HG02759 (cell line): ENCODE data around the gene USP19.

Experiments
- ATAC-seq: cut with Tn5 transposase; IDR thresholded peaks from one replicate; pipeline ENCODE4 v1.9.1; 2021; ENCODE audit warnings: mild to moderate bottlenecking, moderate library complexity; ENCODE audit not compliant: unreplicated experiment

The USP19 gene

GRCh38 chr3:49134471-49135265 is 14.0 kb upstream of the USP19 start:
- no peak for ATAC-seq

- no peak for ATAC-seq
Measured at GRCh38 chr3:49133226-49133951, 12.8 kb upstream of the USP19 start.

GRCh38 chr3:49132437-49133225 is 12.0 kb upstream of the USP19 start, which contains the start of gene LAMB2:
TSS of gene LAMB2 (minus strand) at chr3:49133050. CDS start at chr3:49132867, 183 bp downstream.
- no peak for ATAC-seq

- no peak for ATAC-seq
Measured at GRCh38 chr3:49132073-49132436, 11.4 kb upstream of the USP19 start.

DNA sequence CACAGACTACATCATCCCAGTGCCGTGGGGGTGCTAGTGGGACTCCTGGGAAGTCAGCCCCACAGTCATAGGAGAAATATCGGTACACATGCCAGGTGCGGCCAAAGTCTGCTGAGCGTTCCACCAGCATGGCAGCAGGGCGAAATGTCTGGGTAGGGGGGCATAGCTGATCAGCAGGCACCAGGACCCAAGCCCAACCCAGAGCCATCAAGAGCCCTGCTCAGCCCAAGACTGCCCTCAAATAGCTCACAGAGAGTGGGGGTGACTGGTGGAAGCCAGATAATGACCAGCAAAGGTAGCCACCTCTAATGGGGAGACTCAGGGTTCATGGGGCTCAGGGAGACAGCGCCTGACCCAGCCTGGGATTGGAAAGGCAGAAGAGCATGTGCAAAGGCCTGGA is 11.0 kb upstream of the USP19 start:
- ATAC-seq = no peak

GRCh38 chr3:49131040-49131439 is 10.4 kb upstream of the USP19 start:
- no peak for ATAC-seq

- no peak for ATAC-seq
Measured at GRCh38 chr3:49124991-49125670, 4.5 kb upstream of the USP19 start.

- no peak for ATAC-seq
Measured at GRCh38 chr3:49124203-49124602, 3.6 kb upstream of the USP19 start.

GRCh38 chr3:49123687-49124086 is 3.1 kb upstream of the USP19 start:
- no peak for ATAC-seq

DNA sequence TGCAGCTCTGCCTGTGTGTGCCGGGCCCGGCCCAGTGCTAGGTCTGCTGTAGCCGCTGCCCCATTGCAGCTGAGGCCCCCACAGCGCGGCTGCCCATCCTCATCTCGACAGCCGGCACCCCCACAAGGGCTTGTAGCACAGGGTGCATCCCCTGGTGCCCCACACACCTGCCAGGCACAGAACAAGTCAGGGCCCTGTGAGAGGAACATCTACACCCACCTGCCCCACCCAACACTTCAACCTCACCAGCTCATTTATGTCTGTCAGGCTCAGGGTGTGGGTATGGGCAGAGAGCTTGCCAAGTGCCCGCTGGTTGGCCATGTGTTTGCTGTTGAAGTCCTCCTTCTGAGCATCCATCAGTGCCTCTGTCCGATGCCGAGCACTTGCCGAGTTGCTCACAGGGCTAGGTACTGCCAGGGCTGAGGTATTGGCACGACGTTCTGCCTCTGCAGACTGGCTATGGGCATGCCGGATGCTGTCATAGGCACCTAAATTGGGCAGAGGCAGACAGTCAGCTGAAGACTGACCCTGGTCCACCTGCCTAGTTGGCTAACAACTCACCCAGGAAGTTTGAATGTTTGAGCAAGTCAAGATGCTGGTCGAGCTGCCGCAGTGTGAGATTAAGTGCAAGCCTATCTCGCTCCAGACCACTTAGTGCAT is 2.4 kb upstream of the USP19 start:
- no peak for ATAC-seq

- no peak for ATAC-seq
Measured at GRCh38 chr3:49122451-49122850, 1.8 kb upstream of the USP19 start.

DNA sequence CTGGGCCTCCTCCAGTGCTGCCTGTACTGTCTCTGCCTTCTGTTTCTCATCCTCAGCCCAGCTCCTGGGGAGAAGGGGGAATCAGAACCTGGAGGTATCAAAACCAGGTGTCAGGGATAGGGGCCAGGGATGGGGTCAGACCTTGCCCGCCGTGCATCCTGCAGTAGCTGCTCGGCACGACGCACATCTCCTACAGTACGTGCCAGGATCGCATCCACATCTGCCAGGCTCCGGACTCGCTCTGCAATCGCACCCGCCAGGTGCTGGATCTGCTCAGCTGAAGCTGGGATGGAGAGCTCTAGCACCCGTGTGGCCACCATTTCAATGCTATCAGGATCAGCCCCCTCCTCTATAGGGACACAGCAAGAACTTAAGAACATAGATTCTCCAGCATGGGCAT is 1.4 kb upstream of the USP19 start:
- ATAC-seq = no peak

GRCh38 chr3:49121132-49121736 is 611 bp upstream of the USP19 start:
- no peak for ATAC-seq

DNA sequence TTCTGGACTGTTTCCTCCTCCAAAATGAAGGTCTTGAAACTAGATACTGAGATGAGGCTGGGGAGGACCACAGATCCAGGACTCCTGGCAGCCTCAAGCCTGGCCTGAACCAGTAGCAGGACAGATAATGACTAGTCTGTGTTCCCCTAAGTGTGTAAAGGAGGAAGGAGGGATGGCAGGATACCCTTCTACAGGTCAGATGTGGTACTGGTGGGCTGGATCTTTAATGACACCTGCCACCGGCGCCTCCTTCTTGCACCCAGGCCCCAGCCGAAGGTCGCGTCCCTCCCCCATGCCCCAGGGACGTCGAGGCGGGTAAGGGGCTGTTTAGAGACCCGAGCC is 556 bp downstream of the USP19 start:
- peak; percentile 3 for ATAC-seq

GRCh38 chr3:49119439-49119838 is 1.2 kb downstream of the USP19 start:
- no peak for ATAC-seq

DNA sequence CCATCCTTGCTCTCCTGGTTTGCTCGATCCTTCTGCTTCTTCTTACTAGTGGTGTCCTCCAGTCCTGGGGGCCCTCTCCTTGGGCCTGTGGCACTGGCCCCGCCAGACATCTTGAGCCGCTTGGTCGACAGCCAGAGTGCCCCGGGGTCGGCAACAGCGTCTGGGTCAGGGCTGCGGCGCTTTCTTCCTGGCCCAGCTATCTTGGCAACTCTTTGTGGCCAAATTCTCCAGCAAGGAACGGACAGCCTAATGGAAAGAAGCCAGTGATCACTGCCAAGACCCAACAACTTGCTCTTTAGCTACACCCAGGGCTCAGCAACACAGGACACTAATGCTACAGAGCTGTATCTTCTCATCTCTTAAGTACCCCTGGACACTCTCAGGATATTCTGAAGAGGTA is 1.6 kb downstream of the USP19 start:
- ATAC-seq = no peak

DNA sequence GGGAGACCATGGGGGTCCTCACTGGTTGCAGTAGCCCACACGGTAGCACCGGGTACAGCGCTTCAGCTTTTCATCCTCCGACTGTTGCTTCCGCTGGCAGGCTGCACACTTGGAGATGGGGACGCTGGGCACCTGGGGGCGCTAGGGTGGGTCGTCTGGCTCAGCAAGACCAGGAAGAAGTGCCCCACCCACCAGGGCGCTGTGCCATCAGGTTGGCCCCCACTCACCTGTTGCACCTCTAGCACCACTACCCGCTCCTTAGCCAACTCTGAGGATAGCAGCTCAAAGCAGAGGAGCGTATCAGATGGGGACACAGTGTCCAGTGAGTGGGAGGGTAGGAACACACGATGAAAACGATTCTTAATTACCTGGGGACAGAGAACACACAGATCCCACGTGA is 8.4 kb downstream of the USP19 start:
- no peak for ATAC-seq

DNA sequence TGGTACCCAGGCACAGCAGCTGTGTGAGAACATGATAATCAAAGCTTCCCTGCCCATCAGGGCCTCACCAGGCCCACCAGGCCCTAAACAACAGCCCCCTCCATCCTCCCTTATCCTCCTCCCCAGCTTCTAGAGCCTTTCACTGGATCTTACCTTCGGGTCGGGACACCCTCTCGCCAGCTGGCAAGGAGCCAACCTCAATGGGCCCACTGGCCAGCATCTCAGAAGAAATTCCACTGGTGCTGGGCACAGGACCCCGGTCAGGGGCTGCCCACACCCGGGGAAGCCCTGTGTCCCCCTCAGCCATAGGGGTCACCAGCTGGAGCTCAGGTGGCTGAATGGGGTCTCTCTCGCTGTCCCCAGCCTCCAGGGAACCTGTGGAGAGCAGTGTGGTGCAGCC is 9.3 kb downstream of the USP19 start:
- ATAC-seq = no peak

- no peak for ATAC-seq
Measured at GRCh38 chr3:49110780-49111179, 9.8 kb downstream of the USP19 start.

DNA sequence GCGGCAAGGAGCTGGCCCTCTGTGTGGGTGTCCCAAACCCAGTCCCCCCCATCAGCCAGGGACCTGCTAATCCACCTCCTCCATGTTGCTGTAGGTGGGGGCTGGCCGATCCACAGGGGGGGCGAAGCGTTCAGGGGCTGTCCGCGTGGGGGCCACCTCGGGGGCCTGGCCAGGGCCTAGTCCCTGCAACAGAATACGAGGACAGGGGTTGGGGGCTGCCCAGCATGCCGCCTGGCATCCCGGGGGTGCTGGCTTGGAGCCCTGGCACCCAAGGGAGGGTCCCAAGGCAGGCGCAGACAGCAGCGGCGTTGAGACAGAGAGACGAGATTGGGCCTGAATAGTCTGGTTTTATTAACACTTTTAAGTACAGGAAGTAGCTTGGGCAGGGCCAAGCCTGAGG is 12.3 kb downstream of the USP19 start:
- ATAC-seq = no peak
